ENCODE results near the gene ADAMTSL1. TPM values are rescaled to one million over a fixed set of nuclear protein-coding genes. Genes with fewer than 3 reads are reported as not detected.

The ADAMTSL1 gene
- total RNA-seq, 1 donor from 2014 or later = 3.4 TPM

DNA sequence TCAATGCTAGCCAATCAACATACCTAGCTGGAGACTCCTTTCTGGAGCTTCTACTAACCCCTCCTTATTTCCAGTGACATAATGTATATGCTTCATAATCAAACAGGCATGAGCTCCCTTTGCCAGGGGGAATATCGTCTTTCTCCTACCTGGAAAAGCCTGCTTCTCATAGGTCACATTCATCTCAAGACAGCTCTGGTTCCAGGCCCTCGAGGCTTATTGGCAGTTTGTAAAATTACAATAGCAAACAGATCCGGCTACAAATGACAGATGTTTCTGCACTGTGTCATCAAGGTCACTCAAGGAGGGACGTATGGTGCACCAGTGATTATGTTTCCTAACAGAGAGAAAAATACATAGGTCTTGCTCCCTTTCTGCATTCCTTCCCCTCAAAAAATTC lies 419.1 kb downstream of the ADAMTSL1 start:
- DNase-seq (ENCODE audit: low spot score) = no peak

GRCh38 chr9:18893491-18893890 lies 419.5 kb downstream of the ADAMTSL1 start:
- no peak for DNase-seq (ENCODE audit: low spot score)

GRCh38 chr9:18896004-18896403 lies 422.1 kb downstream of the ADAMTSL1 start:
- no peak for DNase-seq (ENCODE audit: low spot score)

GRCh38 chr9:18896531-18897179 lies 422.7 kb downstream of the ADAMTSL1 start:
- no peak for DNase-seq (ENCODE audit: low spot score)

DNA sequence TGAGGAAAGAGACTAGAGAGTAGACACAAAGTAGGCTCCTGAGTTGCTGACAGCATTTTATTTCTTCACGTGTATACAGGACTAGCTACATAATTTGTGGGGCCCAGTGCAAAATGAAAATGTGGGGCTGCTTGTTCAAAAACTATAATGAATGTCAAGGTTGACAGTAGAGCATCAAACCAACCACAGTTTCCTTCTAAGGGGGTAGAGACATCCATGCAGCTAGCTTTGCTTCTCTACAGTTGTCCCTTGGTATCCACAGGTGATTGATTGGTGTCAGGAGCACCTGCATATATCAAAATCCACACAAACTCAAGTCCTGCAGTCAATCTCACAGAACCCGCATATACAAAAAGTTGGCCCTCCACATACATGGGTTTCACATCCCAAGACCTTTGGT lies 429.5 kb downstream of the ADAMTSL1 start:
- DNase-seq (ENCODE audit: low spot score) = no peak

DNA sequence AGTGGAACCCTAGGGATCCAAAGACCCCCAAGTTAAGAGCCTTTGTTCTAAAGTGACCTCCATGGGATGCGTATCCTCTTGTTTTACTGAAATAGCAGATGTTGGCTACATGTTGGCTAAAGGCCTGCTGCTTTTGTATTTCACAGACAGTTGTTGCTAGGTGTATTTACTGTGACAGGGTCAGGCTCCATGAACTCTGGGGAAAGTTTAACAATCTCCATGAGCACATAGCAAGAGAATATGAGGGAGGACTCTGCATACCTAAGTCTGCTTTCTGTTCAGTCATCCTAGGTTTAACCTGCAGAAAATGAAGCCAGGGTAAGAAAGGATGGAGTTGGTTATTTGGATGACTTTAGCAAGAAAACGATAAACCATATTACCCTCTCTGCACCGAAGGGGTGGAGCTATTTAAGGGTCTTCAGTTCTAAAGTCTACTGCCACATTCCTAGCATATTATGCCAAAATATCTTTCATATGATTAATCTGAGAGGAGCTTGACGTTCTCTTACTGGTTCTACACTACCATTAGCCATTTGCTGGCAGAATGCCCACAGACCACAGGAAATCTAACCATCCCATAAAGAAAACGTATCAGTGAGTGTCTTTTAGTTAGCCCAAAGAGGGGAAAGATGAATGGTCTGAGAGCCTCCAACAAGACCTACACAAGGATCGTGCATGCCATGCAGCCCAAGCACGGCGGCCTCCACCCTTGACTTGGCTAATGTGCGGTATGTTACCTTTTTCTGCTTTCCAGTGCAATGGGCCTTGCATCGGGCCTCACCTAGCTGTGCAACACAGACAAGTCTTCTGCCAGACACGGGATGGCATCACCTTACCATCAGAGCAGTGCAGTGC lies 431.3 kb downstream of the ADAMTSL1 start:
- DNase-seq (ENCODE audit: low spot score) = no peak

DNA sequence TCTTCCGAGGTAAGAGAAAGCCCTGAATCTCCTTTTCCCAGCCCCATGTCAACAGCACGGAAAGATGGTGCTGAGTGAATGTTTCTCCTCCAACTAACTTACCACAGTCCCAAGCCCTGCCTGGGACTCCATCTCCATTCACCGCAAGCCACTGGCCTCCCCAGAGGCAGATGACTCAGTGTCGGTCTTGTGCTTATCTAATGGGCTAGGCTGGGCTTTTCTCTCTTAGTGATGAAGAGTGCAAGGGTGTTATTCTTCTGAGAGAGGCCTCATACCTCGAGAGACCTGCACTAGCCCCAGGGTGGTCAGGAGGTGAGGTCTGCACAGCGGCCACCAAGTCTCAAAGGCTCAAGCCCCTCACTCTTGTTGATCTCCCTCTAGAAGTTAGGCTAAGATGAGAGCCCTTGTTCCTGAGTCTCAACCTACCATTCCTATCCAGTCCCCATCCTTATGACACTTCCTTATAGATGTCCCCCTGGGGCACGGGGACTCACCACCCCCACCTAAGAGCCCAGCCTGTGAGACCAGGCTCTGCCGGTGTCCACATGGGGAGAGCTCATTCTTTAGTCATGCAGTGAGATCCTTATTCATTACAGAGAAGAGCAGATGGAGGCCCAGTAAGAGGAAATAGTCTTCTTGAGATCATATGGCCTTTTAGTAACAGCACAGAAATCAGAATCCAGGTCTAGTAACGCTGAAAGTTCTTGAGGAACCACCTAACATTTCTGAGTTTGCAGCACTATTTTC lies 432.1 kb downstream of the ADAMTSL1 start:
- DNase-seq (ENCODE audit: low spot score) = no peak

- DNase-seq (ENCODE audit: low spot score) = no peak
Observed at GRCh38 chr9:18906656-18907395, 432.9 kb downstream of the ADAMTSL1 start.

DNA sequence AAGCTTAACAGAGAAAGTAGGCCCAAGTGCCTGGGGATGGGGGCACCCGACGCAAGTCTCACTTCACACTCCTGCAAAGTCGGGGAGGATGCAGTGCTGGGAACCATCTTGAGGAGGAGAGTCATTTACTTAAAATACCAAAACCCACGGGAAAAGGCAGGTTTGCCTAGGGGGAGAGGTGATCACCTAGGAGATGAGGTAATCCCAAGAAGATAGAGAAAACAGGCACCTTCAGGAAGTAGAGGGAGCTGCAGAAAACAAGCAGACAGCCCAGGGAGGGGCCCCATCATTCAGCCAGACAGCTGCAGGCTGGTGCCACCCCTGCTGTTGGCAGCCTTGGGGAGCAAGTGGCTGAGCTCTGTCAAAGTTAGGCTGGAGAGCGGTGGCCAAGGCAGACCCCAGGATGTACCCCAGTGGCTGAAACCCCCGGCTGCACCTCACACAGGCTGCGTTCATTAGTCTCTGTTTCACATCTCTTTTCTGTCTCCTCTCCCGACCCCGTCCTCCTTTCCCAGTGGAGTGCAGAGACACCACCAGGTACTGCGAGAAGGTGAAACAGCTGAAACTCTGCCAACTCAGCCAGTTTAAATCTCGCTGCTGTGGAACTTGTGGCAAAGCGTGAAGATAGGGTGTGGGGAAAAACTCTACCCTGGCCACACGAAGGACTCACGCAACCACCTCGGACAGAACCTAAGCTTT lies 434.1 kb downstream of the ADAMTSL1 start:
- no peak for DNase-seq (ENCODE audit: low spot score)

GRCh38 chr9:18909140-18910018 lies 435.4 kb downstream of the ADAMTSL1 start:
- DNase-seq (ENCODE audit: low spot score) = no peak

GRCh38 chr9:18910435-18910834 lies 436.5 kb downstream of the ADAMTSL1 start:
- DNase-seq (ENCODE audit: low spot score) = no peak

- no peak for DNase-seq (ENCODE audit: low spot score)
Observed at GRCh38 chr9:18910916-18911315, 437.0 kb downstream of the ADAMTSL1 start.

GRCh38 chr9:18911714-18912342 lies 437.9 kb downstream of the ADAMTSL1 start:
- DNase-seq (ENCODE audit: low spot score) = no peak

GRCh38 chr9:18920141-18921084 lies 446.5 kb downstream of the ADAMTSL1 start:
- no peak for DNase-seq (ENCODE audit: low spot score)

- no peak for DNase-seq (ENCODE audit: low spot score)
Observed at GRCh38 chr9:18921366-18922075, 447.6 kb downstream of the ADAMTSL1 start.

DNA sequence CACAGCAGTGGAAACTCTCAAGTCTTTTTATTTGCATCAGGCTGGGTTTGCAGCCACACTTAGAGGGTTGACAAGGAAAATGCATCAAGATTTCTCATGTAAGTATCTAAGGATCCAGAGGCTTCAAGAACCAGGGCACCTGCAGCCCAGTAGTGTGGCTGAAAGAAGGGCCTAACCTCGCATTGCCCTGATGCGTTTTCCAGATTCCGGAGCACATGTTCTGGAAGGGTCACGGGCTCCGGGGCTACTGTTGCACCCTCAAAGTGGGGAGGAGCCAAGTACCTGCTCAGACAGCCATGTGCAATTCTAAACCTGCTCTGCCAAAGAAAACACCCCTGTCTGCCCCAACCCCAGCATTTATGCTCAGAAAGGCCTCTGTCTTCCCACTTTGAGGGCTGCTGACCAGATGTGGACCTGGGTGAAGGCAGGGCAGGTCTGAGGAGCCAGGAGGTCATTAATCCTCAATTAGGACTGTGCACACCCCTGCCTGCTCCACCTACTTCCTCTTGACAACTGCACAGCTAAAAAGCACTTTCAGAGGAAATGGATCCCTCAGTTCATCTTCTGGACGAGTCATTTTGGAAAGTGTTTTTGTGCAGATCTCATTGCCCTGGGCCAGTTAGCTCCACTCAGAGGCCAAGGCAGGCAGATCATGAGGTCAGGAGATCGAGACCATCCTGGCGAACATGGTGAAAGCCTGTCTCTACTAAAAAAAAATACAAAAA lies 448.4 kb downstream of the ADAMTSL1 start:
- no peak for DNase-seq (ENCODE audit: low spot score)

- no peak for DNase-seq (ENCODE audit: low spot score)
Observed at GRCh38 chr9:18923167-18923566, 449.2 kb downstream of the ADAMTSL1 start.

Measured in mesenteric fat pad (tissue), 1 donor.